Astrocyte (in vitro differentiated cells and primary cell): ENCODE results near the gene C9orf153.

Source experiments
- EZH2 ChIP-seq: IDR thresholded peaks from 2 replicates; pipeline ENCODE4 v1.6.1; 2012; ENCODE audit warnings: mild to moderate bottlenecking, low read length, inconsistent platforms; ENCODE audit not compliant: insufficient read depth
- TF ChIP-seq, protein P1 (sequence below): IDR thresholded peaks from 2 replicates; pipeline ENCODE4 v1.5.1; 2011; ENCODE audit warnings: low read depth, mild to moderate bottlenecking, inconsistent platforms, low read length, moderate library complexity; ENCODE audit not compliant: insufficient read depth

DNA sequence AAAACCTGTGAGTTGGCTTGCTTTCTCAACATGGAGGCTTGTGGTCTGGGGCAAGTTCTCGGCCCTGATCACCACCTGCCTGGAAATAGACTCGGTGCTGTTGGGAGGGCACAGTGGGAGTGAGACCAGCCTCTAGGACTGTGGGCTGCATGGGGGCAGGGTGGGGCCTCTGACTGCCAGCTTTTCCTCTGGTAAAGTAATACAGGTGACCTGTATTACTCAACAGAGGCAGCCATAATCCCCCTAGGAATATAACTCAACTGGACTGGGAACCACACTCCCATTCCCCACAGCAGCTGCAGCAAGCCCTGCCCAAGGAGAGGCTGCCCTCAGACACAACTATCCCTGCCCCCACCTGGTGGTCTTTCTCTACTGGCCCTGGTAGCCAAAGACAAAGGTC lies 72.8 kb downstream of the C9orf153 start:
- TF ChIP-seq, protein P1, sequence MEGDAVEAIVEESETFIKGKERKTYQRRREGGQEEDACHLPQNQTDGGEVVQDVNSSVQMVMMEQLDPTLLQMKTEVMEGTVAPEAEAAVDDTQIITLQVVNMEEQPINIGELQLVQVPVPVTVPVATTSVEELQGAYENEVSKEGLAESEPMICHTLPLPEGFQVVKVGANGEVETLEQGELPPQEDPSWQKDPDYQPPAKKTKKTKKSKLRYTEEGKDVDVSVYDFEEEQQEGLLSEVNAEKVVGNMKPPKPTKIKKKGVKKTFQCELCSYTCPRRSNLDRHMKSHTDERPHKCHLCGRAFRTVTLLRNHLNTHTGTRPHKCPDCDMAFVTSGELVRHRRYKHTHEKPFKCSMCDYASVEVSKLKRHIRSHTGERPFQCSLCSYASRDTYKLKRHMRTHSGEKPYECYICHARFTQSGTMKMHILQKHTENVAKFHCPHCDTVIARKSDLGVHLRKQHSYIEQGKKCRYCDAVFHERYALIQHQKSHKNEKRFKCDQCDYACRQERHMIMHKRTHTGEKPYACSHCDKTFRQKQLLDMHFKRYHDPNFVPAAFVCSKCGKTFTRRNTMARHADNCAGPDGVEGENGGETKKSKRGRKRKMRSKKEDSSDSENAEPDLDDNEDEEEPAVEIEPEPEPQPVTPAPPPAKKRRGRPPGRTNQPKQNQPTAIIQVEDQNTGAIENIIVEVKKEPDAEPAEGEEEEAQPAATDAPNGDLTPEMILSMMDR, result no peak
- no peak for TF ChIP-seq EZH2
